ENCODE measurements around the gene PDE4D. TPM values are rescaled to one million over a fixed set of nuclear protein-coding genes. Genes with fewer than 3 reads are reported as not detected.

The PDE4D gene
- total RNA-seq, 2 experiments from 2014 or later = 164 to 175 TPM

GRCh38 chr5:59218424-59219045 is 675.0 kb downstream of the PDE4D start:
- ChIA-PET POLR2A (no interaction called here), CTCF (no interaction called here)
- TF ChIP-seq CTCF (IDR thresholded peaks at IDR 0.05) = no peak
- Histone ChIP-seq H3K27ac (ENCODE audit: low read depth in 1 of 2, low read length in 2 of 2) (no peak overlapping the region), H3K4me3 (ENCODE audit: low read length) (no peak overlapping the region), H3K4me1 (ENCODE audit: insufficient read depth, low read length) (no peaks in the 10 kb centered on the region), H3K9me3 (ENCODE audit: control insufficient read depth in 1 of 2, insufficient read depth in 1 of 2, low read length in 2 of 2) (no peaks in the 10 kb centered on the region), H3K27me3 (ENCODE audit: control insufficient read depth in 1 of 2, insufficient read depth in 2 of 2, low read length in 2 of 2) (peaks cover 3 to 14% of the 10 kb centered on the region in 2 experiments), H3K36me3 (ENCODE audit: insufficient read depth, low read length) (no peaks in the 10 kb centered on the region)
- H3K27me3 Mint-ChIP-seq = peaks cover 27% of the 10 kb centered on the region
- DNase-seq = no peak
- no peaks in the 10 kb centered on the region for H3K4me1 Mint-ChIP-seq (ENCODE audit: low read depth)
- H3K9me3 Mint-ChIP-seq = no peaks in the 10 kb centered on the region
- H3K36me3 Mint-ChIP-seq (ENCODE audit: low read depth) = no peaks in the 10 kb centered on the region
- H3K27ac Mint-ChIP-seq = no peak overlapping the region
- ATAC-seq (ENCODE audit: poor library complexity) = no peak
- intact Hi-C loops (cut with DNase I, micrococcal nuclease) = no loop called here
- no peak overlapping the region for H3K4me3 Mint-ChIP-seq

- ChIA-PET POLR2A (no interaction called here), CTCF (no interaction called here)
- Mint-ChIP-seq H3K4me3 (no peak overlapping the region), H3K9me3 (no peaks in the 10 kb centered on the region), H3K27ac (no peak overlapping the region), H3K36me3 (ENCODE audit: low read depth) (no peaks in the 10 kb centered on the region), H3K4me1 (ENCODE audit: low read depth) (no peaks in the 10 kb centered on the region), H3K27me3 (peaks cover 28% of the 10 kb centered on the region)
- no peak for TF ChIP-seq CTCF (IDR thresholded peaks at IDR 0.05)
- ATAC-seq (ENCODE audit: poor library complexity) = no peak
- Histone ChIP-seq H3K9me3 (ENCODE audit: control insufficient read depth in 1 of 2, insufficient read depth in 1 of 2, low read length in 2 of 2) (no peaks in the 10 kb centered on the region), H3K4me3 (ENCODE audit: low read length) (no peak overlapping the region), H3K27me3 (ENCODE audit: control insufficient read depth in 1 of 2, insufficient read depth in 2 of 2, low read length in 2 of 2) (peaks cover 3 to 14% of the 10 kb centered on the region in 2 experiments), H3K4me1 (ENCODE audit: insufficient read depth, low read length) (no peaks in the 10 kb centered on the region), H3K27ac (ENCODE audit: low read depth in 1 of 2, low read length in 2 of 2) (no peak overlapping the region), H3K36me3 (ENCODE audit: insufficient read depth, low read length) (no peaks in the 10 kb centered on the region)
- no peak for DNase-seq
- intact Hi-C loops (cut with DNase I, micrococcal nuclease) = no loop called here
Measured at GRCh38 chr5:59216841-59217240, 676.7 kb downstream of the PDE4D start.

GRCh38 chr5:59212596-59212995 is 680.9 kb downstream of the PDE4D start:
- CTCF ChIA-PET = no interaction called here
- no peak for ATAC-seq (ENCODE audit: poor library complexity)
- H3K4me1 ChIP-seq (ENCODE audit: insufficient read depth, low read length) = no peaks in the 10 kb centered on the region
- H3K27me3 Mint-ChIP-seq = peaks cover 28% of the 10 kb centered on the region
- intact Hi-C loops (cut with DNase I, micrococcal nuclease) = no loop called here
- no peaks in the 10 kb centered on the region for H3K36me3 ChIP-seq (ENCODE audit: insufficient read depth, low read length)
- peaks cover 3 to 14% of the 10 kb centered on the region in 2 experiments for H3K27me3 ChIP-seq (ENCODE audit: control insufficient read depth in 1 of 2, insufficient read depth in 2 of 2, low read length in 2 of 2)
- H3K9me3 Mint-ChIP-seq = no peaks in the 10 kb centered on the region
- no peak overlapping the region for H3K4me3 Mint-ChIP-seq
- no peaks in the 10 kb centered on the region for H3K4me1 Mint-ChIP-seq (ENCODE audit: low read depth)
- POLR2A ChIA-PET = no interaction called here
- no peak for DNase-seq
- no peaks in the 10 kb centered on the region for H3K36me3 Mint-ChIP-seq (ENCODE audit: low read depth)
- H3K27ac ChIP-seq (ENCODE audit: low read depth in 1 of 2, low read length in 2 of 2) = no peak overlapping the region
- H3K9me3 ChIP-seq (ENCODE audit: control insufficient read depth in 1 of 2, insufficient read depth in 1 of 2, low read length in 2 of 2) = no peaks in the 10 kb centered on the region
- no peak overlapping the region for H3K27ac Mint-ChIP-seq
- TF ChIP-seq CTCF (IDR thresholded peaks at IDR 0.05) = no peak
- no peak overlapping the region for H3K4me3 ChIP-seq (ENCODE audit: low read length)
